Uterus (tissue), 2 donors: ENCODE data around the gene SERTM1.

Experiments
- POLR2A ChIP-seq, 2 donors: fragments of 450-650 bp; IDR thresholded peaks; one replicate each; pipeline ENCODE4 v1.6.1; 2016; ENCODE audit warnings: antibody characterized with exemption in 2 of 2, mild to moderate bottlenecking in 1 of 2, moderate library complexity in 1 of 2
- TF ChIP-seq, protein P1 (sequence below), 4 experiments: fragments of 200-600 bp in 2 of 4; fragments of 450-650 bp in 2 of 4; sonication (generic) in 2 of 4; IDR thresholded peaks; one replicate each; pipeline ENCODE4 v1.5.1; 2016 to 2019; ENCODE audit warnings: antibody characterized with exemption in 4 of 4, mild to moderate bottlenecking in 2 of 4, moderate library complexity in 1 of 4

DNA sequence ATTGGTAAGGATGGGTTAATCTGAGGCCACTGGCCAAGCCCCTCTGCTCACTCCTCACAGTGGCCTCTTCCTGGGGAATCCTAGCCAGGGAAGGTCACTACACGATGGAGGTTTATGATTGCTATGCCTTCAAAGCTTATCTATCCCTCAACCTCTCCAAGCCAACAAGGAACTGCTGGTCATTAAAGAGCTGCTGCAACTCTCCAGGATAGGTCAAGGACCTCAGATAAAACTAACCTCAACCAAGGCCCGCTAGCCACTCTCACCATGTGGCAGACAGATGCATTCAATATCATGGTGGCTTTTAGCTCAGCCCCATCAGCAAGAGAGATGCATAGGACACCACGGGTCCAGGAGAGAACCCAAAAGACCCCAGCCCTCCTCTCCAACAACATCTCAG is 71.6 kb downstream of the SERTM1 start:
- TF ChIP-seq, protein P1, sequence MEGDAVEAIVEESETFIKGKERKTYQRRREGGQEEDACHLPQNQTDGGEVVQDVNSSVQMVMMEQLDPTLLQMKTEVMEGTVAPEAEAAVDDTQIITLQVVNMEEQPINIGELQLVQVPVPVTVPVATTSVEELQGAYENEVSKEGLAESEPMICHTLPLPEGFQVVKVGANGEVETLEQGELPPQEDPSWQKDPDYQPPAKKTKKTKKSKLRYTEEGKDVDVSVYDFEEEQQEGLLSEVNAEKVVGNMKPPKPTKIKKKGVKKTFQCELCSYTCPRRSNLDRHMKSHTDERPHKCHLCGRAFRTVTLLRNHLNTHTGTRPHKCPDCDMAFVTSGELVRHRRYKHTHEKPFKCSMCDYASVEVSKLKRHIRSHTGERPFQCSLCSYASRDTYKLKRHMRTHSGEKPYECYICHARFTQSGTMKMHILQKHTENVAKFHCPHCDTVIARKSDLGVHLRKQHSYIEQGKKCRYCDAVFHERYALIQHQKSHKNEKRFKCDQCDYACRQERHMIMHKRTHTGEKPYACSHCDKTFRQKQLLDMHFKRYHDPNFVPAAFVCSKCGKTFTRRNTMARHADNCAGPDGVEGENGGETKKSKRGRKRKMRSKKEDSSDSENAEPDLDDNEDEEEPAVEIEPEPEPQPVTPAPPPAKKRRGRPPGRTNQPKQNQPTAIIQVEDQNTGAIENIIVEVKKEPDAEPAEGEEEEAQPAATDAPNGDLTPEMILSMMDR (IDR thresholded peaks at IDR 0.05) = no peak
- TF ChIP-seq POLR2A (IDR thresholded peaks at IDR 0.05) = no peak
